Subcutaneous adipose tissue (tissue), 4 donors: ENCODE data around the gene NPY5R. TPM values are rescaled to one million over a fixed set of nuclear protein-coding genes. Genes with fewer than 3 reads are reported as not detected.

Experiments
- total RNA-seq, 4 donors: library from RNA; depleted of rRNA; stranded (reverse); fragments of >200 nt; gene quantifications; one replicate each; pipeline ENCODE4 v1.1.0, GENCODE V29; 2016
- TF ChIP-seq, protein P1 (sequence below): fragments of 450-650 bp; IDR thresholded peaks from one replicate; pipeline ENCODE4 v1.5.1; 2016; ENCODE audit warnings: low read depth, mild to moderate bottlenecking, control low read depth, antibody characterized with exemption, moderate library complexity

NPY5R gene
- 10 to 100 TPM in 2 of 4 donors, 1 to 10 TPM in 2; 3.6 to 11.0 (median 8.9) TPM for total RNA-seq

DNA sequence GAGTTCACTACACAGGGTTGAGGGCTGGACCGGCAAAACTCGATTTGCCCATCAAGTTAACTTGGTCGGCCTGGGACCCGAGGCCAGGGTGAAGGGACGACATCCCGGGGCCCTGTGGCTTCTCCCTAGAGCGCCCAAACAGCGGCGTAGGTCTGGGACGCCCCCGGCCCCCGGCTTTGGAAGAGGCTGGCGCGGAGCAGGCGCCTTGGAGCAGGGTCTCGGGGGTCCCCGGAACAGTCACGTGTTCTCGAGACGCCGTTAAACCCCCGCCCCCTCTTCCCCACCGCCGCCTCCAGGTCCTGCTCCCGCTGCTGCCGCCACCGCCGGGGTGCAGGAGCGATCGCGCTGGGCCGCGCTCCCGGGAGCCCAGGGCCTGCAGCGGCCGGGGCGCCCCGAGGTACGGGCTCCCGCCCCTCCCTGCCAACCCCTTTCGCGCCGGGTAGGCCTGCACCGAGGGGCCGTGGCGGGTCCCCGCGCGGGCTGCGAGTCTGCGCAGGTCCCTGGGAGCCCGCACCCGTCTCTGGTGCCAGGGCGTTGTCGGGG is at the start of gene NPY5R:
NPY5R (plus strand) TSS at position 289 of the 543 bp plus-strand sequence. CDS start 6,382 bp downstream, outside the sequence.
- TF ChIP-seq, protein P1, sequence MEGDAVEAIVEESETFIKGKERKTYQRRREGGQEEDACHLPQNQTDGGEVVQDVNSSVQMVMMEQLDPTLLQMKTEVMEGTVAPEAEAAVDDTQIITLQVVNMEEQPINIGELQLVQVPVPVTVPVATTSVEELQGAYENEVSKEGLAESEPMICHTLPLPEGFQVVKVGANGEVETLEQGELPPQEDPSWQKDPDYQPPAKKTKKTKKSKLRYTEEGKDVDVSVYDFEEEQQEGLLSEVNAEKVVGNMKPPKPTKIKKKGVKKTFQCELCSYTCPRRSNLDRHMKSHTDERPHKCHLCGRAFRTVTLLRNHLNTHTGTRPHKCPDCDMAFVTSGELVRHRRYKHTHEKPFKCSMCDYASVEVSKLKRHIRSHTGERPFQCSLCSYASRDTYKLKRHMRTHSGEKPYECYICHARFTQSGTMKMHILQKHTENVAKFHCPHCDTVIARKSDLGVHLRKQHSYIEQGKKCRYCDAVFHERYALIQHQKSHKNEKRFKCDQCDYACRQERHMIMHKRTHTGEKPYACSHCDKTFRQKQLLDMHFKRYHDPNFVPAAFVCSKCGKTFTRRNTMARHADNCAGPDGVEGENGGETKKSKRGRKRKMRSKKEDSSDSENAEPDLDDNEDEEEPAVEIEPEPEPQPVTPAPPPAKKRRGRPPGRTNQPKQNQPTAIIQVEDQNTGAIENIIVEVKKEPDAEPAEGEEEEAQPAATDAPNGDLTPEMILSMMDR, result no peak

DNA sequence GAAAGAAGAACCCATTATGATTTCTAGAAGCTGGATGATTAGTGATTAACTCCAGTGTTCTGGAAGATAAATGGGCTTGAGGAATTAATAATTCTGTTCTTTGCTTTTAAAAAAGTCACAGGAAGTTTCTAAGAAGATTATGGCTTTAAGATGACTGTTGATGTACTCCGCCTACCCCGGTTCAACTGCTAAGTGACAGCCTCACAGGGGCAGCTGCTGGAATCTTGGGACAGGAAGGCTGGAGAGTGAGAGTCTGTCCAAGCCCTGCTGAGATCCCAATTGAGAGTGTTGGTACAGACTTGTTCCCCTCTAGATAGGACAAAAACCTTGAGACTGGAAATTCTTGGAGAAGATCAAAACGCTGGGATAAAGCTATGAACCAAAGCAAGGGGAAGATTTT is 48.6 kb upstream of the NPY5R start:
- TF ChIP-seq, protein P1, result no peak

DNA sequence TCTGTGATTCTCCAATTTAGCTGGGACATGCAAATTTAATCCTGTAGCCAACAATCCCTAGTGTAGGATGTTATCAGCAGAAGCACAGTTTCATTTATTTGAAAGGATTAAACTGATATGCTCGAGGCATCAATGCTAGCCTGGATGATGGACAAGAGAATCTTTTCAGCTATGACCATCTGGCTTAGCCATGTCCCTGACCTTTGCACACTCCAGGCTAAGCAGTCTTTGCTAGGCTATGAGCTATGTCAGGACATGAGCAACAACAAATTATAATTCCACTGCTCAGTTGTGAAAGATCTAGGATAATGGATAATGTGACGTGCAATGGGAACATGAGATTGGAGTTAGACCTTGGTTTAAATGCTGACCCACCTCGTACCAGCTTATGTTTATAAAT is 43.2 kb upstream of the NPY5R start:
- TF ChIP-seq, protein P1, result no peak

DNA sequence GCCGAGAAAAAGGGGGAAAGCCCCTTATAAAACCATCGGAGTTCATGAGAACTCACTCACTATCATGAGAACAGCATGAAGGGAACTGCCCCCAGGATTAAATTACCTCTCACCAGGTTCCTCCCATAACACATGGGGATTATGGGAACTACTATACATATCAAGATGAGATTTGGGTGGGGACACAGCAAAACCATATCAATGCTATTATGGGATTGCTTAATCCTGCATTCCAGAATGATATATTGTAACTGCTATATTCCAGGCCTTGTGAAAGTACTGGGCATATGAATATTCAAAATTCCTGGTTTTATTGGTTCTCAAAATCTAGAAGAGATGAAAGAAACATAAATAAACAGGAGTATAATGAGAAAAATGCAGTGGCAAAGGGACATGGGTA is 40.6 kb upstream of the NPY5R start:
- TF ChIP-seq, protein P1, result no peak

DNA sequence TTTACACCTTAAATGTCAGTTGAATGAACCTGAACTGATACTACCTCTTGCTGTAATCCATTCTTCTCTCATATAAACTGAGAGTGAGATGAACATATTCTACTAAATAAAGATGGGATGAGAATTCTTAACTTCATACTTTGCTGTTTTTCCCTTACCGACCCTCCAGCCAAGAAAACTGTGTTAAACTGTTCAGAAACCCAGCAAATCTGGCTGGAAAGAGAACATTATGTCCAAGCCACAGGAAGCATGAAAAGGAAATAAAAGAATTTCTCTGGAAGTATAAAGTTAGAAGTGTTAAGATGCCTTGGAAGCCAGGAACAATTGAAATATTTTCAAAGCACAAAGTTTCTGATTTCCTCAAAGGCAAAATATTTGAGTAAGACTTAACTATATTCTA is 34.2 kb upstream of the NPY5R start:
- TF ChIP-seq, protein P1, result no peak

DNA sequence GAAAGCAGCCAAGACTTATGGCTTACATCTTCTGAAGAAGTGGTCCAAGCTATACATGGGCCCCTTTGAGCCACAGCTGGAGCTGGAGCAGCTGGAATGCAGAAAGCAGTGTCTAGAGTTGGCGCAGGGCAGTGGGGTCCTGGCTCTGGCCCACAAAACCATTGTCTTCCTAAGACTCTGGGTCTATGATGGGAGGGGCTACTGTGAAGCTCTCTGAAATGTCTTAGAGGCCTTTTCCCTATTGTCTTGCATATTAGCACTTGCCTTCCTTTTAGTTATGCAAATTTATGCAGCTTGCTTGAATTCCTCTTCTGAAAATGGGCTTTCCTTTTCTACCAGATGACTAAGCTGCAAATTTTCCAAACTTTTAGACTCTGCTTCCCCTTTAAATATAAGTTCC is 26.6 kb upstream of the NPY5R start:
- TF ChIP-seq, protein P1, result no peak

DNA sequence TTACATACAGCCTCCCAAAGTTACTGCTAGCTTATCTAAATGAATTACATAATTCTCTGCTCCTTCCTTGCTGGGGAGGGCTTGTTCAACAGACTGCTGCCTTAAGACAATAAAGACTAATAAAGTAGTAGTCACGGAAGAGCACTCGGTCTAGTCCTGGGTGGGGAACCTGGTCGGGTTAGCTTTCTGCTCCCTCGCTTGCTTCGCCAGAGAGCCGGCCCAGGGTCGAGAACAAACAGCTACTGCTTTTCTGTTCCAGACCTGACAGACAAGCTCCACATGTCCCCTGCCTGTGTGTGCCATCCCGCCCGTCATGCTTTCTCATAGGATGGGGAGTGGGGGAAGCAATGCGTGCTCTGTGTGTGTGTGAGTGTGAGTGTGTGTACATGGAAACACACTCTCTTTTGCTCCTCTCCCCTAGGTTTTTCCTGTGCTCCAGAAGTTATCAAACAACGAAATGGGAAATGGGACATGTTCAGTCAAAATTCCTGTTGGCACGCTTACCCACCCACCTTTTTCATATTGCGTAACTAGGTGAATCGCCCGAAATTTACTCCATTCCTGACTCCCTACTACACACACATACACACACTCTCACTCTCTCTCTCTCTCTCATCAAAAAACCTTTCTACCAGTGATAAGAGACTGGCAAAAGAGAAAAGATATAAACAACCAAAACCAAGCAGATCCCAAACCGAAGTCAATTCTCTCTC is 12.6 kb upstream of the NPY5R start:
- TF ChIP-seq, protein P1, result no peak
